Measurements from ENCODE around the gene UBQLN2.

GRCh38 chrX:56519642-56520041 lies 43.8 kb upstream of the UBQLN2 start:
- TF ChIP-seq SIN3A (conservative IDR thresholded peaks at IDR 0.05 in 1 of 2, IDR thresholded peaks at IDR 0.05 in 1 of 2; ENCODE audit: low read depth in 1 of 2, low read length in 2 of 2) (no peak), BACH1 (IDR thresholded peaks at IDR 0.05; ENCODE audit: low read length) (no peak), TAF1 (IDR thresholded peaks at IDR 0.05; ENCODE audit: low read depth, low read length) (no peak), MAFK (IDR thresholded peaks at IDR 0.05; ENCODE audit: low read depth, low read length) (no peak), POLR2A (IDR thresholded peaks at IDR 0.05; ENCODE audit: control extremely low read depth in 1 of 2, low read depth in 2 of 2, low read length in 2 of 2) (no peak), ATF3 (IDR thresholded peaks at IDR 0.05; ENCODE audit: insufficient read depth, low read depth, low read length) (no peak)
- TF ChIP-seq, protein P1, sequence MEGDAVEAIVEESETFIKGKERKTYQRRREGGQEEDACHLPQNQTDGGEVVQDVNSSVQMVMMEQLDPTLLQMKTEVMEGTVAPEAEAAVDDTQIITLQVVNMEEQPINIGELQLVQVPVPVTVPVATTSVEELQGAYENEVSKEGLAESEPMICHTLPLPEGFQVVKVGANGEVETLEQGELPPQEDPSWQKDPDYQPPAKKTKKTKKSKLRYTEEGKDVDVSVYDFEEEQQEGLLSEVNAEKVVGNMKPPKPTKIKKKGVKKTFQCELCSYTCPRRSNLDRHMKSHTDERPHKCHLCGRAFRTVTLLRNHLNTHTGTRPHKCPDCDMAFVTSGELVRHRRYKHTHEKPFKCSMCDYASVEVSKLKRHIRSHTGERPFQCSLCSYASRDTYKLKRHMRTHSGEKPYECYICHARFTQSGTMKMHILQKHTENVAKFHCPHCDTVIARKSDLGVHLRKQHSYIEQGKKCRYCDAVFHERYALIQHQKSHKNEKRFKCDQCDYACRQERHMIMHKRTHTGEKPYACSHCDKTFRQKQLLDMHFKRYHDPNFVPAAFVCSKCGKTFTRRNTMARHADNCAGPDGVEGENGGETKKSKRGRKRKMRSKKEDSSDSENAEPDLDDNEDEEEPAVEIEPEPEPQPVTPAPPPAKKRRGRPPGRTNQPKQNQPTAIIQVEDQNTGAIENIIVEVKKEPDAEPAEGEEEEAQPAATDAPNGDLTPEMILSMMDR (IDR thresholded peaks at IDR 0.05; ENCODE audit: control extremely low read depth in 1 of 3, insufficient read depth in 1 of 3, low read depth in 1 of 3, low read length in 3 of 3) = no peak
- TF ChIP-seq, protein P2, sequence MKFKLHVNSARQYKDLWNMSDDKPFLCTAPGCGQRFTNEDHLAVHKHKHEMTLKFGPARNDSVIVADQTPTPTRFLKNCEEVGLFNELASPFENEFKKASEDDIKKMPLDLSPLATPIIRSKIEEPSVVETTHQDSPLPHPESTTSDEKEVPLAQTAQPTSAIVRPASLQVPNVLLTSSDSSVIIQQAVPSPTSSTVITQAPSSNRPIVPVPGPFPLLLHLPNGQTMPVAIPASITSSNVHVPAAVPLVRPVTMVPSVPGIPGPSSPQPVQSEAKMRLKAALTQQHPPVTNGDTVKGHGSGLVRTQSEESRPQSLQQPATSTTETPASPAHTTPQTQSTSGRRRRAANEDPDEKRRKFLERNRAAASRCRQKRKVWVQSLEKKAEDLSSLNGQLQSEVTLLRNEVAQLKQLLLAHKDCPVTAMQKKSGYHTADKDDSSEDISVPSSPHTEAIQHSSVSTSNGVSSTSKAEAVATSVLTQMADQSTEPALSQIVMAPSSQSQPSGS (IDR thresholded peaks at IDR 0.05; ENCODE audit: low read length) = no peak

All from H1 (cell line).